Thymus (tissue), 11 donors: ENCODE results near the gene TENM4. TPM values are rescaled to one million over a fixed set of nuclear protein-coding genes. Genes with fewer than 3 reads are reported as not detected.

Source experiments
- DNase-seq, 9 donors: peaks; one replicate each; pipeline ENCODE4 v3.0.0-alpha.2; 2013; ENCODE audit warnings: low spot score in 9 of 9, low read depth in 6 of 9, missing footprints in 1 of 9
- H3K27ac ChIP-seq, 2 donors: one replicate each; pipeline ENCODE4 v1.5.1; 2013; ENCODE audit warnings: control low read depth in 1 of 2, low read depth in 1 of 2, low read length in 1 of 2, mild to moderate bottlenecking in 1 of 2, moderate library complexity in 1 of 2
- H3K27me3 ChIP-seq, 2 donors: one replicate each; pipeline ENCODE4 v1.5.1; 2013; ENCODE audit warnings: low read length in 1 of 2; ENCODE audit not compliant: control insufficient read depth in 2 of 2, insufficient read depth in 1 of 2
- H3K36me3 ChIP-seq, 2 donors: one replicate each; pipeline ENCODE4 v1.5.1; 2013; ENCODE audit warnings: low read length in 1 of 2, mild to moderate bottlenecking in 1 of 2, moderate library complexity in 1 of 2; ENCODE audit not compliant: control insufficient read depth in 2 of 2, insufficient read depth in 2 of 2
- H3K4me1 ChIP-seq, 2 donors: one replicate each; pipeline ENCODE4 v1.5.1; 2013; ENCODE audit warnings: low read length in 2 of 2; ENCODE audit not compliant: control insufficient read depth in 2 of 2, insufficient read depth in 2 of 2
- H3K4me3 ChIP-seq, 2 donors: one replicate each; pipeline ENCODE4 v1.5.1; 2013; ENCODE audit warnings: low read length in 2 of 2, control low read depth in 1 of 2, mild to moderate bottlenecking in 1 of 2
- H3K9me3 ChIP-seq, 2 donors: one replicate each; pipeline ENCODE4 v1.5.1; 2013; ENCODE audit warnings: low read length in 1 of 2, mild to moderate bottlenecking in 1 of 2; ENCODE audit not compliant: control insufficient read depth in 2 of 2, insufficient read depth in 1 of 2
- WGBS: extraction: QIAGEN DNeasy Blood & Tissue Kit; methylation state at CpG from one replicate; pipeline ENCODE4 v1.1.7; 2013; 5-methylcytosine and 5-hydroxymethylcytosine counted together
- polyA plus RNA-seq: library from polyadenylated mRNA; stranded (reverse); fragments of 200-250 nt; gene quantifications from one replicate; pipeline ENCODE4 v1.2.3, GENCODE V29; 2013
- total RNA-seq: library from RNA; stranded (reverse); fragments of 120-200 nt; gene quantifications from one replicate; pipeline ENCODE4 v1.2.4, GENCODE V29; 2013
- donor health status: healthy.

The TENM4 gene
- total and polyA plus RNA-seq, 2 donors: 1.0 to 2.8 TPM

DNA sequence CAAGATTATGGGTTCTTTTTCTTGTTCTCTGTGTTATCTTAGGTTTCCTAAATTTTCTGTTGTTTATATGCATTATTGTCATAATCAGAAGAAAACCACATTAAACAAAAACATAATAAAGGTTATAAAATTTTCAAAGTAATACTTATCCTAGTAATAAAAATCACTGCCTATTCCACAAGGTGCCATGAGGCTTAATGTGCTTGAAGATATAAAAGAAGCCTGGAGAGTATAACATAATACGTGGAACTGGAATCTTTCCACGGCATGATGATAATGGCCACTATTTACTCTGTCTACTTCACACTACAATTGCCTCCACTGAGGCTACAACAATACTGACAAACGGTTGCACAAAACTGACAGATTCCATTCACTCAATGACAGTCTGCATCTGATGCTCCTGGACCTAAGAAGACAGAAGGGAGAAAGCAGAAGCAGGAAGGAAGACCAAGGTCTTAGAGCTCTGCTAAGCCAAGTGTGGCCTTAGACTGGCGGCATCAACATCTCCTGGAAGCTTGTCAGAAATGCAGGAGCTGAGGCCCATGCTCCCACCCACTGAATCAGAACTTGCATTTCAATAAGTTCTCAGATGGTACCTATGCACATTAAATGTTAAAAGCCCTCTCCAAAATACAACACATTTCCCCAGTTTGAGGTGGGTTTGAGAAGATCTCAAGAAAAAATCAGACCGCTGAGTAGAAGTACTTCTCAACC lies 13.1 kb downstream of the TENM4 start:
- no peak overlapping the region for H3K4me3 ChIP-seq
- WGBS: 95% methylated on average over 5 of the region's 5 CpGs
- H3K27me3 ChIP-seq: no peaks in the 10 kb centered on the region
- H3K9me3 ChIP-seq: no peaks in the 10 kb centered on the region
- no peaks in the 10 kb centered on the region for H3K36me3 ChIP-seq
- DNase-seq: no peak
- H3K27ac ChIP-seq: no peak overlapping the region
- no peaks in the 10 kb centered on the region for H3K4me1 ChIP-seq

GRCh38 chr11:79427126-79427525 lies 13.7 kb downstream of the TENM4 start:
- Histone ChIP-seq H3K36me3 (no peaks in the 10 kb centered on the region), H3K27ac (no peak overlapping the region), H3K4me1 (no peaks in the 10 kb centered on the region), H3K4me3 (no peak overlapping the region), H3K27me3 (no peaks in the 10 kb centered on the region), H3K9me3 (no peaks in the 10 kb centered on the region)
- WGBS: 98% methylated on average over 4 of the region's 4 CpGs
- DNase-seq: no peak

DNA sequence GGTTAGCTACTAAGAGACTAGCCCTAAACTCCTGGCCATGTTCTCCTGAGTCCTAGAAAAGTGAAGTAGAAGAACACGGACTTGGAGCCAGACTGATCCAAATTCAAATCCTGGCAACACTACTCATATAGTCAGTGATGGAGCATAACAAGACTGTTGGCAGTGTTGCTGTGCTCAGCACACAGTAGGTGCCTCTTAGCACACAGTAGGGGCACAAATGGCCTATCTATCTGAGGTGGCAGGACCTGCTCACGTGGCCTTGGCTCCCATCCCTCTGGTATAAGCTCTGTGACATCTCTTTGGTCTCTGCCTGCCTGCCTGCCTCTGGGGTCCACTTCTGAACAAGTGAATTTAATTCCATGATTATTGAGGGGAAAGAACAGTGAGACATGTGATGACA lies 15.4 kb downstream of the TENM4 start:
- Histone ChIP-seq H3K4me1 (no peaks in the 10 kb centered on the region), H3K27ac (no peak overlapping the region), H3K4me3 (no peak overlapping the region), H3K9me3 (no peaks in the 10 kb centered on the region), H3K27me3 (no peaks in the 10 kb centered on the region), H3K36me3 (no peaks in the 10 kb centered on the region)
- 80% methylated on average over 2 of the region's 2 CpGs for WGBS
- DNase-seq: no peak

- DNase-seq: no peak
- no peaks in the 10 kb centered on the region for H3K27me3 ChIP-seq
- 81% methylated on average over 3 of the region's 3 CpGs for WGBS
Observed at GRCh38 chr11:79423736-79424135, 17.1 kb downstream of the TENM4 start.

DNA sequence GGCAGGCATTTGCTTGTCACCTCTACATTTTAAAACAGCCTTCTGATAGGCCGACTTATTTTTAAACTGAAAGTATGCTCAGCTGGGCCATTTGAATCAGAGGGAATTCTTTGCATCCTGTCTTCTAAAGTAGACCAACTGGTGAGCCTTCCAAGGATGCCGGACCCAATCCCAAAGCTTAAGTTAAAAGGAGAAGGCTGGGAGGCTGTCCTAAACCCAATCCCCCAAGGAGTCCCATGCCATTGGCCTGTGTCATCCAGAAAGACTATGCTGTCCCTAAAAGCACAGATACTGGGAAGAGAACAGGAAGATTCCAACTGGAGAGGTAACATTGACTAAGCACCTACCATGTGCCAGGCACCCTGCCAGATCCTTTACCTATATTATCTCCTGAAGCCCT lies 18.0 kb downstream of the TENM4 start:
- Histone ChIP-seq H3K4me1 (no peaks in the 10 kb centered on the region), H3K9me3 (no peaks in the 10 kb centered on the region), H3K4me3 (no peak overlapping the region), H3K27ac (no peak overlapping the region), H3K36me3 (no peaks in the 10 kb centered on the region), H3K27me3 (no peaks in the 10 kb centered on the region)
- no peak for DNase-seq
- 93% methylated on average over 2 of the region's 2 CpGs for WGBS

More at GRCh38 chr11:79423736-79424135, 17.1 kb downstream of the TENM4 start:
- H3K36me3 ChIP-seq: no peaks in the 10 kb centered on the region
- no peak overlapping the region for H3K4me3 ChIP-seq
- H3K27ac ChIP-seq: no peak overlapping the region
- H3K4me1 ChIP-seq: no peaks in the 10 kb centered on the region
- no peaks in the 10 kb centered on the region for H3K9me3 ChIP-seq

DNA sequence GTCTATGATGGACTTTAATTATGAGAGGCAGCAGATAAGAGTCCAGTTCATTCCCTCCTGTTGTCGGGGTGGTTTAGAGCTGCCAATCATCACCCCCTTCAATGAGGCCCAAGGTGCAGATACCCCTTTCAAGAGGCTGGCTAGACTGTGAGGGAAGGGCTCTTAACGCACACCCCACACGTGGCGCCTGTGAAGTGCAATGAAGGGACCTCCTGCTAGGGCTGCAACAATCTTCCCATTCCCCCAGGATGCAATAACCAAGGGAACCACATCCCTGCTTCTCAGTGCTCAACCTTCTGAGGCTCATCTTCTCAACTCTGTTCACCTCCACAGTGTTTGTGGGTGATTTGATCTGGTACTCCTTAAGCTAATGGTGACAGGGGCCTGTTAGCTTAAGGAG lies 19.0 kb downstream of the TENM4 start:
- H3K9me3 ChIP-seq: no peaks in the 10 kb centered on the region
- H3K27ac ChIP-seq: no peak overlapping the region
- 69% methylated on average over 4 of the region's 4 CpGs for WGBS
- H3K27me3 ChIP-seq: no peaks in the 10 kb centered on the region
- H3K36me3 ChIP-seq: no peaks in the 10 kb centered on the region
- H3K4me3 ChIP-seq: no peak overlapping the region
- no peaks in the 10 kb centered on the region for H3K4me1 ChIP-seq
- DNase-seq: no peak

GRCh38 chr11:79419120-79419519 lies 21.7 kb downstream of the TENM4 start:
- Histone ChIP-seq H3K4me1 (no peaks in the 10 kb centered on the region), H3K9me3 (no peaks in the 10 kb centered on the region), H3K27me3 (no peaks in the 10 kb centered on the region), H3K4me3 (no peak overlapping the region), H3K27ac (no peak overlapping the region), H3K36me3 (no peaks in the 10 kb centered on the region)
- WGBS: 82% methylated on average over 5 of the region's 5 CpGs
- no peak for DNase-seq

GRCh38 chr11:79418241-79418640 lies 22.6 kb downstream of the TENM4 start:
- Histone ChIP-seq H3K9me3 (no peaks in the 10 kb centered on the region), H3K27ac (no peak overlapping the region), H3K4me1 (no peaks in the 10 kb centered on the region), H3K4me3 (no peak overlapping the region), H3K36me3 (no peaks in the 10 kb centered on the region), H3K27me3 (no peaks in the 10 kb centered on the region)
- 98% methylated on average over 1 of the region's 1 CpG for WGBS
- DNase-seq: no peak

DNA sequence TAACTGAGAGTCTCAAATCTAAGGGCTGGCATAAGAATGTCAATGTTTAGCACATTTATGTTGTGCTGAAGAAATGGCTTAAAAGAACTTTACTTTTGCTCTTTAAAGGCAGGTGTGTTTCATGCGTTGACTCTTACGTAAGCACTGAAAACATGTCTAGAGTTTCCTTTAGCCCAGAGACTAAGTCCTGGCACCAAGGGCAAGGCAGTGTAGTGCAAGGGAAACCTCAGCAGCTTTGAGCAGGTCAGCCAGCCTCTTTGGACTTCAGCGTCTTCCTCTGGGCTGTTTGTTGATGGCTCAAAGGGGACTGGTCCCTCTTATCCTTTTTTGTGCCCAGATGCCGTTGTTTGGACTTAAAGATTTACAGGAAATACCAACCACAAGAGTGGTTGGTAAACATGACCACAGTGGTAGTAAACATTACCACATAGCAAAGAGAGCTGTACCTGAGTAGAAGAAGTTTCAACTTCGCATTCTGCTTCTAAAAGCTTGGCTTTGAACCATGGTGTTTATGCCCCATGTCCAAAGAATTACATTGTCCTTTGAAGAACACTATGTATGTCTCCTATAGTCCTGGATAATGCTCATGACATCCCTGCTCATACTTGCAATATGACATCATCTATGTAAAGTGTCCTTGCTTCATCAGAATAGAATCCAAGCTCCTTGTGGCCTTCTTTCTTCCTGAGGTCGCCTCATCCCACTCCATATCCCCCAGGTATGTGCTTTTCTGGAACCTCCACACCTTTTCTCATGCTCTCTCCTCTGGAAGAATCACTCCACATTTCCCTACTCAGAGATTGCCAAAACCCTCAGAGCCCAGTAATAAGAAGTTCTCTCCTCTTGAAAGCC lies 23.5 kb downstream of the TENM4 start:
- Histone ChIP-seq H3K4me3 (no peak overlapping the region), H3K36me3 (no peaks in the 10 kb centered on the region), H3K27me3 (no peaks in the 10 kb centered on the region), H3K27ac (no peak overlapping the region), H3K9me3 (no peaks in the 10 kb centered on the region), H3K4me1 (no peaks in the 10 kb centered on the region)
- 88% methylated on average over 6 of the region's 6 CpGs for WGBS
- DNase-seq: no peak
